ENCODE measurements around the gene GRHL1.
A peak's percentile ranks its signal among the peaks of the same experiment; 100 is the strongest.

GRHL1 gene

DNA sequence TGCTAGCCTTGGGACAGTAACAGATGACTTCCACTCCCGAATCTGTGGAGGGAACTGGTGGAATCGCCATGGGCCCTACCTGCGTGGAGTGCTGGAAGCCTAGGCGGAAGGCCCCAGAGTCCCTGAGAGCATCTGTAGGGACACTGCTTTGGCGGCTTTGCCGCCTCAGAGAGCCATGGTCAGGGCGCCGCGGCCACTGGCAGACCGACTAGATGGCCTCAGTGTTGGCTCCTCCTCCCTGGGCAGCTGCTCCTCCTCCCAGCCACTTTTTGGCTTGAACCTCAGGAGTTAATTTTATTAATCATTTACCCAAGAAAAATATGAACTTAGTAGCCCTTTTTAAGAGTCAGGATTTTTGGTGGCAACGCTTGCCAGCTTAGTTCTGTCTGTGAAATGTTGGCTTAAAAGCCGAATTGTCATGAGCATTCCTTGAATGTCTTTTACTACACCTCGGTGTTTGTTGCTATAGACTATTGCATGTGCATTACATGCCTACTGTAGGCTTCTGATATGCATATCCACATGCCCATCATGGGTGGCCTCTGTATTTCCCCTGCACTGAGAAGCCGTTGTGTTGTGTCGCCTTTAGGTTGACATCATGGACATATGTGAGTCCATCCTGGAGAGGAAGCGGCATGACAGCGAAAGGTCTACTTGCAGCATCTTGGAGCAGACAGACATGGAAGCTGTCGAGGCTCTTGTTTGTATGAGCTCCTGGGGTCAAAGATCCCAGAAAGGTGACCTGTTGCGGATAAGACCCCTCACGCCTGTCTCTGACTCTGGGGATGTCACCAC lies 94.3 kb downstream of the GRHL1 start:
- DNase-seq (ENCODE audit: low spot score) = no peak
- TF ChIP-seq, protein P1, sequence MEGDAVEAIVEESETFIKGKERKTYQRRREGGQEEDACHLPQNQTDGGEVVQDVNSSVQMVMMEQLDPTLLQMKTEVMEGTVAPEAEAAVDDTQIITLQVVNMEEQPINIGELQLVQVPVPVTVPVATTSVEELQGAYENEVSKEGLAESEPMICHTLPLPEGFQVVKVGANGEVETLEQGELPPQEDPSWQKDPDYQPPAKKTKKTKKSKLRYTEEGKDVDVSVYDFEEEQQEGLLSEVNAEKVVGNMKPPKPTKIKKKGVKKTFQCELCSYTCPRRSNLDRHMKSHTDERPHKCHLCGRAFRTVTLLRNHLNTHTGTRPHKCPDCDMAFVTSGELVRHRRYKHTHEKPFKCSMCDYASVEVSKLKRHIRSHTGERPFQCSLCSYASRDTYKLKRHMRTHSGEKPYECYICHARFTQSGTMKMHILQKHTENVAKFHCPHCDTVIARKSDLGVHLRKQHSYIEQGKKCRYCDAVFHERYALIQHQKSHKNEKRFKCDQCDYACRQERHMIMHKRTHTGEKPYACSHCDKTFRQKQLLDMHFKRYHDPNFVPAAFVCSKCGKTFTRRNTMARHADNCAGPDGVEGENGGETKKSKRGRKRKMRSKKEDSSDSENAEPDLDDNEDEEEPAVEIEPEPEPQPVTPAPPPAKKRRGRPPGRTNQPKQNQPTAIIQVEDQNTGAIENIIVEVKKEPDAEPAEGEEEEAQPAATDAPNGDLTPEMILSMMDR (IDR thresholded peaks at IDR 0.05; ENCODE audit: extremely low read depth, insufficient read depth, missing control alignments) = no peak
- in situ Hi-C loops (cut with MboI; ENCODE audit: low pct_unique_long_range_greater_than_20kb, low sequenced_read_pairs, unreplicated experiment) = no loop called here

- in situ Hi-C loops (cut with MboI; ENCODE audit: low pct_unique_long_range_greater_than_20kb, low sequenced_read_pairs, unreplicated experiment) = no loop called here
- TF ChIP-seq, protein P1 (IDR thresholded peaks at IDR 0.05; ENCODE audit: extremely low read depth, insufficient read depth, missing control alignments) = no peak
- DNase-seq (ENCODE audit: low spot score) = no peak
Observed at GRCh38 chr2:10046931-10047330, 95.4 kb downstream of the GRHL1 start.

DNA sequence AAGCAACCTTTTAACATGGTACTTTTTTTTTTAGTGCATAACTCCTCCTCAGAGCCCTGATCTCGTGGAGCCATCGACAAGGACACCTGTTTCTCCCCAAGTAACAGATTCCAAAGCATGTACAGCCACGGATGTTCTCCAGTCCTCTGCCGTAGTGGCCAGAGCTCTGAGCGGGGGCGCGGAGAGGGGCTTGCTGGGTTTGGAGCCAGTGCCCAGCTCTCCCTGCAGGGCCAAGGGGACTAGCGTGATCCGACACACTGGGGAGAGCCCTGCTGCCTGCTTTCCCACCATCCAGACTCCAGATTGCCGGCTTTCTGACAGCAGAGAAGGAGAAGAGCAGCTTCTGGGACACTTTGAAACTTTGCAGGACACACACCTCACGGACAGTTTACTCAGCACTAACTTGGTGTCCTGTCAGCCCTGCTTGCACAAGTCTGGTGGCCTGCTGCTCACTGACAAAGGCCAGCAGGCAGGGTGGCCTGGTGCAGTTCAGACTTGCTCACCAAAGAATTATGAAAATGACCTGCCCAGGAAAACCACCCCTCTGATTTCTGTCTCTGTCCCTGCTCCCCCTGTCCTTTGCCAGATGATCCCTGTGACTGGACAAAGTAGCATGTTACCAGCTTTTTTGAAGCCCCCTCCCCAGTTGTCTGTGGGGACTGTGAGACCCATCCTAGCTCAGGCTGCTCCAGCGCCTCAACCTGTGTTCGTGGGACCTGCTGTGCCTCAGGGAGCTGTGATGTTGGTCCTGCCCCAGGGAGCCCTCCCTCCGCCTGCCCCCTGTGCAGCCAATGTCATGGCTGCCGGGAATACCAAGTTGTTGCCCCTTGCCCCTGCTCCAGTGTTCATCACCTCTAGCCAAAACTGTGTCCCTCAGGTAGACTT lies 96.4 kb downstream of the GRHL1 start:
- in situ Hi-C loops (cut with MboI; ENCODE audit: low pct_unique_long_range_greater_than_20kb, low sequenced_read_pairs, unreplicated experiment) = no loop called here
- TF ChIP-seq, protein P1 (IDR thresholded peaks at IDR 0.05; ENCODE audit: extremely low read depth, insufficient read depth, missing control alignments) = no peak
- DNase-seq (ENCODE audit: low spot score) = no peak

DNA sequence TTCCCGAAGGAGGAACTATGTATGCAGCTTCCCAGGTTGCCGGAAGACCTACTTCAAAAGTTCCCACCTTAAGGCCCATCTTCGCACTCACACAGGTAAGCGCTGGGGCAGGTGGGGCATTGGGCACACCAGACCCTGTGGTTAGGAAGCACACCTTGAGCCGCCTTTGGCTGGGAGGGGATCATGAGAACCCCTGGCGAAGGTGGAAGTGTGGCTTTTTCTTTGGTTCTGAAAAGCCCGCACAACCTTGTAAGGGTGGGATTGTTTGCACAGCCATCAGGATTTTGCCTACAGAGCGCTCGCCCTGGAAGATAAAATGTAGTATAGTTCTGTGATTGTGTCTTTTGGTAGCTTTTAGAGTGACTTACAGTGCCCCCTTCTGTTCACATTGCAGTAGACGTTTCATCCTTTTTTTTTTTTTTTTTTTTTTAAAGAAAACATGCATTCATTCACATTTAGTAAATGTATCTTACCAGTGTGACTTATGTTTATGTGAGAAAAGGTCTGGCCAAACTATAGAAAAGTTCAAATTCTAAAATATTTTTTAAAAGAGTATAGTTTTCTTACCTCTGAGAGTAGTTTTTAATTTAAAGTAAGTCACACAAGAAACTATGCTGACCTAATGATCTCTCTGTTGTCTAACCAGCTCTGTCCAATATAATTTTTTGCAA lies 97.1 kb downstream of the GRHL1 start:
- in situ Hi-C loops (cut with MboI; ENCODE audit: low pct_unique_long_range_greater_than_20kb, low sequenced_read_pairs, unreplicated experiment) = no loop called here
- peak; percentile 75 for DNase-seq (ENCODE audit: low spot score)
- TF ChIP-seq, protein P1 (IDR thresholded peaks at IDR 0.05; ENCODE audit: extremely low read depth, insufficient read depth, missing control alignments) = peak; percentile 58

All from GM13977 (cell line).